H1 (cell line): ENCODE measurements around the gene ARL8A. TPM values are rescaled to one million over a fixed set of nuclear protein-coding genes. Genes with fewer than 3 reads are reported as not detected.

Experiments
- CTCF ChIA-PET: fragments of 300-600 bp; sonication (Branson Sonifier 250); formaldehyde crosslinking; loops from one replicate; lab custom pipeline; 2021; ENCODE audit not compliant: partially characterized antibody; lab: Charles Lee
- POLR2A ChIA-PET: fragments of 300-600 bp; sonication (Branson Sonifier 250); formaldehyde crosslinking; loops from one replicate; lab custom pipeline; 2021; ENCODE audit warnings: inconsistent platforms; ENCODE audit not compliant: partially characterized antibody; lab: Charles Lee
- DNase-seq, 2 experiments: peaks; one replicate each; pipeline versions ENCODE4 v3.0.0 to v3.0.0-alpha.2; 2010 to 2022; ENCODE audit warnings: low spot score in 2 of 2, low read depth in 1 of 2, mixed read lengths in 1 of 2
- FAIRE-seq: peaks from 2 replicates; lab custom pipeline; 2011; peaks lifted over from hg19 to GRCh38; lab: Jason Lieb, UNC
- H2AFZ ChIP-seq: 2 replicates; pipeline ENCODE4 v1.8.1; 2012; ENCODE audit warnings: low read length, inconsistent platforms
- H2AK5ac ChIP-seq: 2 replicates; pipeline ENCODE4 v1.6.1; 2013; ENCODE audit warnings: low read depth, low read length
- H2BK120ac ChIP-seq: replicated peaks from 2 replicates; pipeline ENCODE3; 2013; ENCODE audit warnings: low read depth, low read length, inconsistent platforms
- H2BK12ac ChIP-seq: 2 replicates; pipeline ENCODE4 v1.6.1; 2013; ENCODE audit warnings: low read depth, low read length
- H2BK15ac ChIP-seq: 2 replicates; pipeline ENCODE4 v1.6.1; 2013; ENCODE audit warnings: low read length
- H2BK20ac ChIP-seq: 2 replicates; pipeline ENCODE4 v1.6.1; 2013; ENCODE audit warnings: low read length
- H2BK5ac ChIP-seq: 2 replicates; pipeline ENCODE4 v1.6.1; 2013; ENCODE audit warnings: low read depth, low read length
- H3K14ac ChIP-seq: 2 replicates; pipeline ENCODE4 v1.6.1; 2013; ENCODE audit warnings: inconsistent platforms; ENCODE audit not compliant: insufficient read length
- H3K18ac ChIP-seq: 2 replicates; pipeline ENCODE4 v1.6.1; 2013; ENCODE audit warnings: low read length; ENCODE audit errors: extremely low read depth
- H3K23ac ChIP-seq: 2 replicates; pipeline ENCODE4 v1.6.1; 2013; ENCODE audit warnings: inconsistent platforms; ENCODE audit not compliant: insufficient read length
- H3K23me2 ChIP-seq: 2 replicates; pipeline ENCODE4 v1.6.1; 2013; ENCODE audit warnings: low read depth, low read length
- H3K27ac ChIP-seq: 2 replicates; pipeline ENCODE4 v1.6.1; 2011; ENCODE audit warnings: low read depth, low read length, inconsistent platforms
- H3K27me3 ChIP-seq, 4 experiments: replicated peaks in 1 of 4; 1 replicate in 1 of 4; 2 replicates in 3 of 4; pipeline versions ENCODE4 v1.6.1 to v1.8.1; 2011 to 2013; ENCODE audit warnings: low read length in 3 of 4, mild to moderate bottlenecking in 3 of 4, inconsistent platforms in 2 of 4, mixed read lengths in 2 of 4, moderate library complexity in 1 of 4; ENCODE audit not compliant: control insufficient read depth in 3 of 4, insufficient read depth in 3 of 4; ENCODE audit errors: extremely low read depth in 1 of 4
- H3K36me3 ChIP-seq, 4 experiments: 2 replicates each; pipeline versions ENCODE4 v1.6.1 to v1.8.1; 2011 to 2013; ENCODE audit warnings: mild to moderate bottlenecking in 4 of 4, low read length in 3 of 4, moderate library complexity in 2 of 4, control low read depth in 1 of 4, inconsistent platforms in 1 of 4; ENCODE audit not compliant: insufficient read depth in 4 of 4, control insufficient read depth in 2 of 4
- H3K4ac ChIP-seq: replicated peaks from 2 replicates; pipeline ENCODE3; 2013; ENCODE audit warnings: low read length, low read depth, mixed read lengths, inconsistent platforms; ENCODE audit not compliant: insufficient read length
- H3K4me1 ChIP-seq, 4 experiments: replicated peaks in 1 of 4; 1 replicate in 1 of 4; 2 replicates in 3 of 4; pipeline versions ENCODE4 v1.6.1 to v1.8.1; 2011 to 2013; ENCODE audit warnings: low read length in 3 of 4, inconsistent platforms in 2 of 4, mixed read lengths in 1 of 4; ENCODE audit not compliant: insufficient read depth in 4 of 4, control insufficient read depth in 3 of 4
- H3K4me2 ChIP-seq, 2 experiments: 2 replicates each; pipeline versions ENCODE4 v1.6.1 to v1.8.1; 2011 to 2013; ENCODE audit warnings: low read depth in 2 of 2, low read length in 2 of 2, control low read depth in 1 of 2, inconsistent platforms in 1 of 2, mild to moderate bottlenecking in 1 of 2; ENCODE audit not compliant: insufficient read depth in 1 of 2
- H3K4me3 ChIP-seq, 4 experiments: fragments of 200-600, 300-600 bp in 1 of 4; sonication (generic), shearing (Covaris generic), sonication (Bioruptor Twin) in 1 of 4; 2 replicates each; pipeline versions ENCODE4 v1.5.1 to v1.8.1; 2011 to 2016; ENCODE audit warnings: low read length in 4 of 4, low read depth in 3 of 4, control low read depth in 2 of 4, inconsistent platforms in 2 of 4, mild to moderate bottlenecking in 2 of 4, mixed read lengths in 1 of 4, moderate library complexity in 1 of 4; ENCODE audit not compliant: insufficient read depth in 2 of 4; ENCODE audit errors: extremely low read depth in 1 of 4
- H3K56ac ChIP-seq: replicated peaks from 2 replicates; pipeline ENCODE3; 2013; ENCODE audit warnings: low read depth, mild to moderate bottlenecking, mixed read lengths, low read length, inconsistent platforms; ENCODE audit not compliant: insufficient read length
- H3K79me1 ChIP-seq: 2 replicates; pipeline ENCODE4 v1.6.1; 2013; ENCODE audit warnings: low read depth, low read length, control low read depth
- H3K79me2 ChIP-seq, 2 experiments: 2 replicates each; pipeline versions ENCODE4 v1.6.1 to v1.8.1; 2012 to 2013; ENCODE audit warnings: low read length in 2 of 2, mild to moderate bottlenecking in 2 of 2, inconsistent platforms in 1 of 2; ENCODE audit not compliant: insufficient read depth in 2 of 2, control insufficient read depth in 1 of 2
- H3K9ac ChIP-seq, 4 experiments: replicated peaks in 1 of 4; 1 replicate in 1 of 4; 2 replicates in 3 of 4; pipeline versions ENCODE4 v1.6.1 to v1.8.1; 2011 to 2013; ENCODE audit warnings: low read depth in 3 of 4, low read length in 3 of 4, control low read depth in 2 of 4, mild to moderate bottlenecking in 2 of 4, moderate library complexity in 2 of 4, inconsistent platforms in 1 of 4; ENCODE audit errors: extremely low read depth in 1 of 4
- H3K9me3 ChIP-seq, 2 experiments: 2 replicates each; pipeline versions ENCODE4 v1.6.1 to v1.8.1; 2012 to 2013; ENCODE audit warnings: mild to moderate bottlenecking in 2 of 2, moderate library complexity in 2 of 2, control low read depth in 1 of 2, inconsistent platforms in 1 of 2, low read depth in 1 of 2, low read length in 1 of 2, mixed read lengths in 1 of 2; ENCODE audit not compliant: insufficient read depth in 2 of 2
- H4K20me1 ChIP-seq, 2 experiments: replicated peaks in 1 of 2; 2 replicates each; pipeline versions ENCODE3 to v1.8.1; 2011 to 2013; ENCODE audit warnings: inconsistent platforms in 2 of 2, low read length in 2 of 2, mild to moderate bottlenecking in 1 of 2; ENCODE audit not compliant: insufficient read depth in 2 of 2, control insufficient read depth in 1 of 2
- H4K5ac ChIP-seq: 2 replicates; pipeline ENCODE4 v1.6.1; 2013; ENCODE audit warnings: low read length, low read depth, mixed read lengths, inconsistent platforms; ENCODE audit not compliant: insufficient read length
- H4K8ac ChIP-seq: 2 replicates; pipeline ENCODE4 v1.8.0; 2013; ENCODE audit warnings: mild to moderate bottlenecking, moderate library complexity, low read length, inconsistent platforms; ENCODE audit not compliant: insufficient read depth; ENCODE audit errors: extremely low read depth
- H4K91ac ChIP-seq: replicated peaks from 2 replicates; pipeline ENCODE3; 2013; ENCODE audit warnings: low read length, mixed read lengths, inconsistent platforms; ENCODE audit not compliant: insufficient read length
- CBX8 ChIP-seq: fragments of 300-800, 300-1000 bp; sonication (generic); IDR thresholded peaks from 2 replicates; pipeline ENCODE4 v1.7.1; 2016; ENCODE audit warnings: low read depth, low read length, borderline replicate concordance
- CTBP2 ChIP-seq: IDR thresholded peaks from 2 replicates; pipeline ENCODE4 v1.7.0; 2011; ENCODE audit warnings: borderline replicate concordance, mild to moderate bottlenecking, moderate library complexity, mixed read lengths, low read length; ENCODE audit not compliant: insufficient read depth, insufficient read length
- NRF1 ChIP-seq: IDR thresholded peaks from 2 replicates; pipeline ENCODE4 v1.6.1; 2011; ENCODE audit warnings: mild to moderate bottlenecking, low read depth, low read length, improper control_type of control experiment
- SIX5 ChIP-seq: IDR thresholded peaks from 2 replicates; pipeline ENCODE4 v1.6.1; 2011; ENCODE audit warnings: mild to moderate bottlenecking, low read depth, low read length
- WGBS, 2 experiments: shearing (Covaris generic) in 1 of 2; methylation state at CpG; one replicate each; pipeline versions ENCODE4 v1.1.6 to v1.1.7; 2013 to 2015; ENCODE audit warnings: low lambda C conversion rate in 2 of 2, mixed read lengths in 2 of 2, inconsistent platforms in 1 of 2, low coverage in 1 of 2, missing lambda C conversion rate in 1 of 2; ENCODE audit not compliant: insufficient replicate concordance in 2 of 2, insufficient coverage in 1 of 2, insufficient read length in 1 of 2; ENCODE audit errors: extremely low coverage in 1 of 2, missing lambda C conversion rate in 1 of 2; 5-methylcytosine and 5-hydroxymethylcytosine counted together
- polyA plus RNA-seq, 7 experiments: library from polyadenylated mRNA; depleted of rRNA in 3 of 7; stranded (reverse) in 5 of 7; unstranded in 2 of 7; fragments of >200 nt in 5 of 7; fragments of 200-250 nt in 2 of 7; gene quantifications; 1 replicate in 5 of 7; 2 replicates in 1 of 7; 4 replicates in 1 of 7; pipeline versions ENCODE4 v1.2.1 to v1.2.3, GENCODE V29; 2011 to 2013; ENCODE audit warnings: missing spikeins in 2 of 7, mixed read lengths in 2 of 7
- total RNA-seq: library from RNA; stranded (reverse); fragmentation: NEBNext Ultra II Directional; extraction: Animal tissue kit (Norgen Biotek cat#: 25700); gene quantifications from 2 replicates; pipeline ENCODE4 v1.2.1, GENCODE V29; 2021

Gene ARL8A
- total and polyA plus RNA-seq, 2 of the 8 experiments (the other 6 are each of a cell fraction or from before 2014, with no cell fraction given), result 40.3 to 58.7 TPM

DNA sequence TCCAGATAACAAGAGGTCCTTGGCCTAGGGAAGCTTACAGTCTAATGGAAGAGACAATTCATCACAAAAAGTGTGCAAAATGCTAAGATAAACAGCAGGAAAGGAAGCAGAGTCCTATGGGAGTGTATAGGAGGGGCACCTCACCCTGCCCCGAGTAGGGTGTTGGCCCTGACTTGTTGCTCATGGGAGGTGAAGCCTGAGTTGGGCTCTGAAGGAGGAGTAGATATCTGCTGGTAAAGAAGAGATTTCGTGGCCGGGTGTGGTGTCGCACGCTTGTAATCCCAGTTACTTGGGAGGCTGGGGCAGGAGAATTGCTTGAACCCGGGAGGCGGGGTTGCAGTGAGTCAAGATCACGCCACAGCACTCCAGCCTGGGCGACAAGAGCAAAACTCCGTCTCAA is 40.5 kb downstream of the ARL8A start:
- Histone ChIP-seq H3K9ac (no peak overlapping the region), H2BK120ac (no peak overlapping the region), H3K36me3 (no peaks in the 10 kb centered on the region), H3K56ac (no peak overlapping the region), H3K4me2 (no peak overlapping the region), H2AK5ac (no peak overlapping the region), H3K18ac (no peak overlapping the region), H4K91ac (no peak overlapping the region), H4K8ac (no peak overlapping the region), H4K5ac (no peak overlapping the region), H3K4me1 (peaks cover 19 to 33% (median 20%) of the 10 kb centered on the region in 4 experiments), H3K79me2 (no peaks in the 10 kb centered on the region), H3K4me3 (no peak overlapping the region), H3K23ac (no peak overlapping the region), H3K9me3 (no peaks in the 10 kb centered on the region), H3K14ac (no peak overlapping the region), H2BK15ac (no peak overlapping the region; the same call in 1 of the 2 replicates), H2BK12ac (0 out of 2 replicates have a peak overlapping the region, but pooled peaks have one; percentile 42), H4K20me1 (no peaks in the 10 kb centered on the region), H3K23me2 (no peaks in the 10 kb centered on the region), H2BK20ac (0 out of 2 replicates have a peak overlapping the region, but pooled peaks have one; percentile 93), H2BK5ac (no peak overlapping the region; the same call in 1 of the 2 replicates), H3K27ac (no peak overlapping the region), H3K27me3 (no peaks in the 10 kb centered on the region), H2AFZ (no peak overlapping the region), H3K4ac (no peak overlapping the region), H3K79me1 (no peaks in the 10 kb centered on the region)
- CTCF ChIA-PET, result interaction anchor here (1.5 to 5.3 kb wide), 5 partner anchors 17 to 104 kb away, joined by 4 to 77 read pairs (median 30); partner anchors contain the start of genes ELF3 and GPR37L1
- TF ChIP-seq SIX5, result no peak
- TF ChIP-seq NRF1, result no peak
- no peak for TF ChIP-seq CBX8
- TF ChIP-seq CTBP2, result no peak
- POLR2A ChIA-PET, result no interaction called here
- FAIRE-seq, result no peak
- WGBS, 2 experiments, result 95% methylated on average over 7 of the region's 10 CpGs; no CpG with 5 or more reads in 1 of the 2 experiments
- DNase-seq, result no peak
